Measurements from ENCODE around the gene ALDOA.
"Not testable (repeated sequence)": the region's sequence is repeated elsewhere in the genome, so short reads cannot be mapped to it uniquely, and the experiment has no call there.

The ALDOA gene

DNA sequence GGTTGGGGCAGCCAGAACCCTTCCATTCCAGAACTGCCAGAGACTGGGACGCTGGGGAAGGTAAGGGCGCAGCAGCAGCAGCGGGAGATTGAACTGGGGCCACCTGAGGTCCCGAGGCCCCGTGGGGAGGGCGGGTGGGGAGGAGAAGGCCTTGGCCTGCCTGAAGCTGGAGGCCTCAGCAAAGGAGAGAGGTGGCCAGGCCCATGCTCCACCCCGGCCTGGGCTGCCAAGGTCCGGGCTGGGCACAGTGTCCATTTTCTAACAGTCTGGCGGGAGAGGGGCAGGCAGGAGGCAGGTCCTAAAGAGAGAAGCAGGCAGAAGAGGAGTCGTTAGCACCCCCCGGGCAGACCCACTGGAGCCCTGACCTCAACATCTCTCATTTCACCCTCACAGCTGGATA, 48.9 kb downstream of the ALDOA start:
- H3K27me3 ChIP-seq (replicated peaks; ENCODE audit: control insufficient read depth, insufficient read depth, low read length), result no peaks in the 10 kb centered on the region
- peaks cover 2% of the 10 kb centered on the region for H3K36me3 ChIP-seq (ENCODE audit: control insufficient read depth, insufficient read depth, low read length)
- no peak overlapping the region for H3K4me3 ChIP-seq (replicated peaks; ENCODE audit: low read depth, low read length)
- TF ChIP-seq, protein P1, sequence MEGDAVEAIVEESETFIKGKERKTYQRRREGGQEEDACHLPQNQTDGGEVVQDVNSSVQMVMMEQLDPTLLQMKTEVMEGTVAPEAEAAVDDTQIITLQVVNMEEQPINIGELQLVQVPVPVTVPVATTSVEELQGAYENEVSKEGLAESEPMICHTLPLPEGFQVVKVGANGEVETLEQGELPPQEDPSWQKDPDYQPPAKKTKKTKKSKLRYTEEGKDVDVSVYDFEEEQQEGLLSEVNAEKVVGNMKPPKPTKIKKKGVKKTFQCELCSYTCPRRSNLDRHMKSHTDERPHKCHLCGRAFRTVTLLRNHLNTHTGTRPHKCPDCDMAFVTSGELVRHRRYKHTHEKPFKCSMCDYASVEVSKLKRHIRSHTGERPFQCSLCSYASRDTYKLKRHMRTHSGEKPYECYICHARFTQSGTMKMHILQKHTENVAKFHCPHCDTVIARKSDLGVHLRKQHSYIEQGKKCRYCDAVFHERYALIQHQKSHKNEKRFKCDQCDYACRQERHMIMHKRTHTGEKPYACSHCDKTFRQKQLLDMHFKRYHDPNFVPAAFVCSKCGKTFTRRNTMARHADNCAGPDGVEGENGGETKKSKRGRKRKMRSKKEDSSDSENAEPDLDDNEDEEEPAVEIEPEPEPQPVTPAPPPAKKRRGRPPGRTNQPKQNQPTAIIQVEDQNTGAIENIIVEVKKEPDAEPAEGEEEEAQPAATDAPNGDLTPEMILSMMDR (IDR thresholded peaks at IDR 0.05; ENCODE audit: insufficient read depth, low read length, poor library complexity, severe bottlenecking), result no peak
- DNase-seq (ENCODE audit: extremely low read depth, insufficient read length), result no peak

DNA sequence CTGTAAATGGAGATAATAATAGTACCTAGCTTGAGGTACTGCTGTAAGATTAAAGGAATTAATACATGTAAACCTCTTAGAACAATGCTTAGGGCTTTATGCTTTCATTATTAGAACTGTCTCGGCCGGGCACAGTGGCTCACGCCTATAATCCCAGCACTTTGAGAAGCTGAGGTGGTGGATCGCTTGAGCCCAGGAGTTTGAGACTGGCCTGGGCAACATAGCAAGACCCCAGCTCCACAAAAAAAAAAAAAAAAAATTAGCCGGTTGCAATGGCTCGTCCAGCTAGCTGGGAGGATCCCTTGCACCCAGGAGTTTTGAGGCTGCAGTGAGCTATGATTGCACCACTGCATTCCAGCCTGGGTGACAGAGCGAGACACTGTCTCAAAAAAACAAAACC, 49.3 kb downstream of the ALDOA start:
- not testable (repeated sequence) for H3K4me3 ChIP-seq (replicated peaks; ENCODE audit: low read depth, low read length); DNase-seq (ENCODE audit: extremely low read depth, insufficient read length); H3K27me3 ChIP-seq (replicated peaks; ENCODE audit: control insufficient read depth, insufficient read depth, low read length); H3K36me3 ChIP-seq (ENCODE audit: control insufficient read depth, insufficient read depth, low read length)

DNA sequence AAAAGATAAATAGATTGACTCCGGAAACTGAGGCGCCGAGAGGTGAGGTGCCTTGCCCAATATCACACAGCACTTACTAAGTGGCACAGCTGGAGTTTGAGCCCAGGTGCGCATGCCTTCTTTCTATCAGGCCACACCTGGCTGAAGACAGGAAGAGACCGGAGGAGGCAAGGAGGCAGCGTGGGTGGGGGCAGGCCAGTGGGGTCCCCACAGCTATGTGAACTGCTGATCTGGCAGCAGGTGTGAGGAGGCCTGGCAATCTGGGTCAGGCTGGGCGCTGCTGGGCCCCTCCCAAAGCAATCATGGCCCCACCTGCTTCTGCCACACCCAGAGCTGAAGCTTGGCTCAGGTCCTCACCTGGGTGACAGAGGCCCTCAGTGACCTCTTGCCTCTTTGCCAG, 49.7 kb downstream of the ALDOA start:
- TF ChIP-seq, protein P1 (IDR thresholded peaks at IDR 0.05; ENCODE audit: insufficient read depth, low read length, poor library complexity, severe bottlenecking), result no peak
- no peak for DNase-seq (ENCODE audit: extremely low read depth, insufficient read length)

DNA sequence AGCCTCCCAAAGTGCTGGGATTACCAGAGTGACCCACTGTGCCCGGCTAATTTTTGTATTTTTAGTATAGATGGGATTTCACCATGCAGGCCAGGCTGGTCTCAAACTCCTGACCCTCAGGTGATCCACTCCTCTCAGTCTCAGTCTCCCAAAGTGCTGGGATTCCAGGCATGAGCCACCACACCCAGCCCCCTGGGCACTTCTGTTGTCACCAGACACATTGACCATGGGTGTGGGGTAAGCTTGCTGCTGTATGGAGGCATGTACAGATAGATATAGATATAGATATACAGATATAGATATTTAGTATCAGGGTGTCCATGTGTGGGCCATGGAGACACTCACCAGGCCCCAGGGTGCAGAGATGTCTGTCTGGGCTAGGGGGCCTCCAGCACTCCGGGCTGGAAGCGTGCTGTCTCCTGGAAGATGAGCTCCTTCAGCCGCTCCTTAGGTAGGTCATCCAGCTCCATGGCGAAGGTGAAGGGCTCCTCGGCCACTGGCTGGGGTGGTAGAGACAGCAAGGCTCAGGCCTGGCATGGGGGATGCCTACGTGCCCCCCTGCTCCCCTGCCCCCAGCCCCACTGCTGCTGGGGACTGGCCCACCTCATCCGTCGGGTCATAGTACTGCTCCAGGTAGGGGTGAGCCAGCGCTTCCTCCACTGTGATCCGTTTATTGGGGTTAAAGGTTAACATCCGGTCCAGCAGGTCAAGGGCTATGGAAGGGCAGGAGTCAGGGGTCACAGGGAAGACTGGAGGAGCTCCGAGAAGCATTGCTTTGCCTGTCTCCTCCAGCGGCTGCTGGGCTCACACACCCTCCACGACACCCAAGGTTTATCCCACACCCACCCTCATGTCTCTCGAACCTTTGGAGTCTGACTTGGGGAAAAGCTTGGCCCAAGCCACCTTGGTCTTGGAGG, 51.0 kb downstream of the ALDOA start:
- peaks cover 2% of the 10 kb centered on the region for H3K36me3 ChIP-seq (ENCODE audit: control insufficient read depth, insufficient read depth, low read length)
- DNase-seq (ENCODE audit: extremely low read depth, insufficient read length), result no peak
- no peak overlapping the region for H3K4me3 ChIP-seq (replicated peaks; ENCODE audit: low read depth, low read length)
- TF ChIP-seq, protein P1 (IDR thresholded peaks at IDR 0.05; ENCODE audit: insufficient read depth, low read length, poor library complexity, severe bottlenecking), result no peak
- H3K27me3 ChIP-seq (replicated peaks; ENCODE audit: control insufficient read depth, insufficient read depth, low read length), result no peaks in the 10 kb centered on the region

More for the DNA sequence above, 49.7 kb downstream of the ALDOA start:
- Histone ChIP-seq H3K27me3 (replicated peaks; ENCODE audit: control insufficient read depth, insufficient read depth, low read length) (no peaks in the 10 kb centered on the region), H3K36me3 (ENCODE audit: control insufficient read depth, insufficient read depth, low read length) (peaks cover 2% of the 10 kb centered on the region), H3K4me3 (replicated peaks; ENCODE audit: low read depth, low read length) (no peak overlapping the region)

DNA sequence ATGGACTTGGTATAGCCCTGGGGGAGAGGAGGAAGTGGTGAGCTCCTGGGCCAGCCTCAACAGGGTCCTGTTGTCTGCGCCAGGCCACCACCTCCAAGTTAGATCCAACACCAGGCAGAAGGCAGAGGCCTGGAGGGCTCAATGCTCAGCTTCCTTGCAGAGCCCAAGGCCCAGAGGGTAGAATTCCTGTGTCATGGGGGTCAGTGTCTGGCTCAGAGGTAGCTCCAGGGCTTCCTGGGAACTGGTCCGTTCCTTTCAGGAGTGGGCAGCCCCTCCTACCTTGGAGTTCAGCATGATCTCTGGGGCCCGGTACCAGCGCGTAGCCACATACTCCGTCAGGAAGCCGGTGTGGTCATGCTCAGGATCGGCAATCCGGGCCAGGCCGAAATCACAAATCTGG, 52.2 kb downstream of the ALDOA start:
- Histone ChIP-seq H3K4me3 (replicated peaks; ENCODE audit: low read depth, low read length) (no peak overlapping the region), H3K27me3 (replicated peaks; ENCODE audit: control insufficient read depth, insufficient read depth, low read length) (no peaks in the 10 kb centered on the region), H3K36me3 (ENCODE audit: control insufficient read depth, insufficient read depth, low read length) (peaks cover 2% of the 10 kb centered on the region)
- TF ChIP-seq, protein P1 (IDR thresholded peaks at IDR 0.05; ENCODE audit: insufficient read depth, low read length, poor library complexity, severe bottlenecking), result no peak
- DNase-seq (ENCODE audit: extremely low read depth, insufficient read length), result no peak

DNA sequence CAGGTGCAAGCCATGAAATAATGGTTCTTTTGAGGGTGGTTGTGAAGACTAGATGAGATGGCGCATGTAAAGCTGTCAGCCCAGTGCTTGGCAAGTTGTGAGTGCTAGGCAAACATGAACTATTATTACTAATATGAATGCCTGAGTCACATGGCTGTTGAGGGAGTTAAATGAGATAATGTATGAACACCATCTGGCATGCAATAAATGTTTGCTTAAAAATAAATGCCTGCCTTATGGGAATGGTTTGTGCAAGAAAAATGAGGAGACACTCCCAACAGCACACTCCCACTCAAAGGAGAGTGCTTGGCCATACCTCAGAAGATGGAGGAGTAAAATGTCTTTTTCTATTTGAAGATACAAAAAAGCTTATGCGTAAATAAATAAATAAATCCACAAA, 53.9 kb downstream of the ALDOA start:
- TF ChIP-seq, protein P1 (IDR thresholded peaks at IDR 0.05; ENCODE audit: insufficient read depth, low read length, poor library complexity, severe bottlenecking), result no peak
- Histone ChIP-seq H3K4me3 (replicated peaks; ENCODE audit: low read depth, low read length) (no peak overlapping the region), H3K36me3 (ENCODE audit: control insufficient read depth, insufficient read depth, low read length) (peaks cover 2% of the 10 kb centered on the region), H3K27me3 (replicated peaks; ENCODE audit: control insufficient read depth, insufficient read depth, low read length) (no peaks in the 10 kb centered on the region)
- no peak for DNase-seq (ENCODE audit: extremely low read depth, insufficient read length)
